Measurements from ENCODE around the gene SLC19A1.

DNA sequence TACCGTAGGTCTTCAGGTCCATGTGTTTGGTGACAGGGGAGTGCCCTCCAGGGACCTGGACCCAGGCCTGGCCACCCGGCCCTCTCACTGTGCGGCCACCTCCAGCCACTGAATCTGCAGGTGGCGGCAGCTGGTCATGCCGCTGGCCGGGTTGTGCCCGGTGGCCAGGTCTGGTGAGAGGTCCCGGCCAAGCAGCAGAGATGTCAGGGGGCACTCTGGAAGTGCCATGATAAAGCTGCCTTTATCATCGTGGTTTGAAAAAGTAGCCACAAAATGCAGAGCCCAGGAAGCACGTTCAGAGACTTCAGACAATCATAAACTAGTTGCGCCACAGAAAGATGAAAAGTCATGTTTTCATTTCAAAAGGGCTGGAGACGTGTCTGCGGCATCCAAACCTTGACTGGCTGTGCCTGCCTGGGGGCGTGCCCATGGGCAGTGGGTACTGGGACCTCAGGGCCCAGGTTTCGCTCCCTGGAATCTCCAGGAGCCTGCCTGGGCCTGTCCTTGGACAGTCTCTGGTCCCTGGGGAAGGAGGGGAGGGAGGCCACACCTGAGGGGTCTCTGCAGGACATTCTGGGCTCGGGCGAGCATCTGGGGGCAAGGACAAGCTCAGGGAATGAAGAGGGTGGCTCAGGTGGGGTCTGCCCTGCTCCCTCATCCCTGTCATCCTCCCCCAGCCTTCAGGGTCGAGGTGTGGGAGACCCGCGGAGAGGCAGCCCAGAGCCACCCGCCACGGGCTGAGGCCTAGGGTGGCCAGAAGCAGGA, 92.4 kb downstream of the SLC19A1 start:
- TF ChIP-seq CTCF (IDR thresholded peaks at IDR 0.05; ENCODE audit: low read depth, low read length, missing input control) (no peak), TAF1 (conservative IDR thresholded peaks at IDR 0.05) (no peak), ZBTB33 (IDR thresholded peaks at IDR 0.05) (no peak), RAD21 (IDR thresholded peaks at IDR 0.05) (no peak), MAX (IDR thresholded peaks at IDR 0.05) (no peak)
- TF ChIP-seq, protein P1, sequence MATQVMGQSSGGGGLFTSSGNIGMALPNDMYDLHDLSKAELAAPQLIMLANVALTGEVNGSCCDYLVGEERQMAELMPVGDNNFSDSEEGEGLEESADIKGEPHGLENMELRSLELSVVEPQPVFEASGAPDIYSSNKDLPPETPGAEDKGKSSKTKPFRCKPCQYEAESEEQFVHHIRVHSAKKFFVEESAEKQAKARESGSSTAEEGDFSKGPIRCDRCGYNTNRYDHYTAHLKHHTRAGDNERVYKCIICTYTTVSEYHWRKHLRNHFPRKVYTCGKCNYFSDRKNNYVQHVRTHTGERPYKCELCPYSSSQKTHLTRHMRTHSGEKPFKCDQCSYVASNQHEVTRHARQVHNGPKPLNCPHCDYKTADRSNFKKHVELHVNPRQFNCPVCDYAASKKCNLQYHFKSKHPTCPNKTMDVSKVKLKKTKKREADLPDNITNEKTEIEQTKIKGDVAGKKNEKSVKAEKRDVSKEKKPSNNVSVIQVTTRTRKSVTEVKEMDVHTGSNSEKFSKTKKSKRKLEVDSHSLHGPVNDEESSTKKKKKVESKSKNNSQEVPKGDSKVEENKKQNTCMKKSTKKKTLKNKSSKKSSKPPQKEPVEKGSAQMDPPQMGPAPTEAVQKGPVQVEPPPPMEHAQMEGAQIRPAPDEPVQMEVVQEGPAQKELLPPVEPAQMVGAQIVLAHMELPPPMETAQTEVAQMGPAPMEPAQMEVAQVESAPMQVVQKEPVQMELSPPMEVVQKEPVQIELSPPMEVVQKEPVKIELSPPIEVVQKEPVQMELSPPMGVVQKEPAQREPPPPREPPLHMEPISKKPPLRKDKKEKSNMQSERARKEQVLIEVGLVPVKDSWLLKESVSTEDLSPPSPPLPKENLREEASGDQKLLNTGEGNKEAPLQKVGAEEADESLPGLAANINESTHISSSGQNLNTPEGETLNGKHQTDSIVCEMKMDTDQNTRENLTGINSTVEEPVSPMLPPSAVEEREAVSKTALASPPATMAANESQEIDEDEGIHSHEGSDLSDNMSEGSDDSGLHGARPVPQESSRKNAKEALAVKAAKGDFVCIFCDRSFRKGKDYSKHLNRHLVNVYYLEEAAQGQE (IDR thresholded peaks at IDR 0.05) = no peak
